Glutamatergic neuron (in vitro differentiated cells): ENCODE measurements around the gene GCH1. TPM values are rescaled to one million over a fixed set of nuclear protein-coding genes. Genes with fewer than 3 reads are reported as not detected.

Source experiments
- DNase-seq: peaks from one replicate; pipeline ENCODE4 v3.0.0; 2022
- H3K27ac Mint-ChIP-seq: one replicate; pipeline ENCODE4 v1.8.0; 2020; ENCODE audit warnings: mild to moderate bottlenecking, mixed read lengths, inconsistent platforms; ENCODE audit not compliant: unreplicated experiment
- H3K27me3 Mint-ChIP-seq: one replicate; pipeline ENCODE4 v1.8.0; 2020; ENCODE audit warnings: mild to moderate bottlenecking, moderate library complexity, mixed read lengths, inconsistent platforms; ENCODE audit not compliant: unreplicated experiment
- H3K36me3 Mint-ChIP-seq: one replicate; pipeline ENCODE4 v1.8.0; 2020; ENCODE audit warnings: mild to moderate bottlenecking, mixed read lengths, inconsistent platforms; ENCODE audit not compliant: unreplicated experiment
- H3K4me1 Mint-ChIP-seq: one replicate; pipeline ENCODE4 v1.8.0; 2020; ENCODE audit warnings: mild to moderate bottlenecking, low read depth, mixed read lengths, inconsistent platforms; ENCODE audit not compliant: unreplicated experiment
- H3K4me3 Mint-ChIP-seq: one replicate; pipeline ENCODE4 v1.8.0; 2020; ENCODE audit warnings: mild to moderate bottlenecking, mixed read lengths, inconsistent platforms; ENCODE audit not compliant: unreplicated experiment
- H3K9me3 Mint-ChIP-seq: one replicate; pipeline ENCODE4 v1.8.0; 2020; ENCODE audit warnings: mild to moderate bottlenecking, moderate library complexity, mixed read lengths, inconsistent platforms; ENCODE audit not compliant: unreplicated experiment
- CTCF ChIP-seq: fragments of 200-600 bp; sonication (generic); IDR thresholded peaks from one replicate; pipeline ENCODE4 v1.5.0; 2021; ENCODE audit not compliant: partially characterized antibody, unreplicated experiment
- total RNA-seq: library from RNA; stranded (reverse); fragmentation: NEBNext Ultra II Directional; extraction: Animal tissue kit (Norgen Biotek cat#: 25700); gene quantifications from one replicate; pipeline ENCODE4 v1.2.1, GENCODE V29; 2021; ENCODE audit not compliant: unreplicated experiment

Gene GCH1
- total RNA-seq, 1 donor from 2014 or later, result 2.4 TPM

- DNase-seq, result no peak
- no peak for TF ChIP-seq CTCF
- Mint-ChIP-seq H3K27ac (no peak overlapping the region), H3K9me3 (peaks cover 4% of the 10 kb centered on the region), H3K4me1 (no peaks in the 10 kb centered on the region), H3K36me3 (peaks cover 5% of the 10 kb centered on the region), H3K4me3 (no peak overlapping the region), H3K27me3 (no peaks in the 10 kb centered on the region)
Measured at GRCh38 chr14:54797986-54798385, 104.6 kb downstream of the GCH1 start.

GRCh38 chr14:54797556-54797955 is 105.1 kb downstream of the GCH1 start:
- H3K27me3 Mint-ChIP-seq, result no peaks in the 10 kb centered on the region
- H3K4me1 Mint-ChIP-seq, result no peaks in the 10 kb centered on the region
- peaks cover 5% of the 10 kb centered on the region for H3K36me3 Mint-ChIP-seq
- no peak for DNase-seq
- no peak for TF ChIP-seq CTCF
- H3K9me3 Mint-ChIP-seq, result peaks cover 4% of the 10 kb centered on the region
- no peak overlapping the region for H3K27ac Mint-ChIP-seq
- no peak overlapping the region for H3K4me3 Mint-ChIP-seq

GRCh38 chr14:54796961-54797360 is 105.7 kb downstream of the GCH1 start:
- H3K27ac Mint-ChIP-seq, result no peak overlapping the region

GRCh38 chr14:54794796-54795195 is 107.8 kb downstream of the GCH1 start:
- no peaks in the 10 kb centered on the region for H3K9me3 Mint-ChIP-seq
- DNase-seq, result no peak

More at GRCh38 chr14:54796961-54797360, 105.7 kb downstream of the GCH1 start:
- no peaks in the 10 kb centered on the region for H3K4me1 Mint-ChIP-seq
- H3K36me3 Mint-ChIP-seq, result peaks cover 5% of the 10 kb centered on the region
- DNase-seq, result no peak
- H3K27me3 Mint-ChIP-seq, result no peaks in the 10 kb centered on the region
- H3K4me3 Mint-ChIP-seq, result no peak overlapping the region
- peaks cover 4% of the 10 kb centered on the region for H3K9me3 Mint-ChIP-seq
- TF ChIP-seq CTCF, result no peak

GRCh38 chr14:54794159-54794558 is 108.5 kb downstream of the GCH1 start:
- H3K4me3 Mint-ChIP-seq, result no peak overlapping the region
- H3K27me3 Mint-ChIP-seq, result no peaks in the 10 kb centered on the region
- H3K9me3 Mint-ChIP-seq, result no peaks in the 10 kb centered on the region
- H3K4me1 Mint-ChIP-seq, result no peaks in the 10 kb centered on the region
- no peak for TF ChIP-seq CTCF
- H3K27ac Mint-ChIP-seq, result no peak overlapping the region
- H3K36me3 Mint-ChIP-seq, result peaks cover 5% of the 10 kb centered on the region
- no peak for DNase-seq

More at GRCh38 chr14:54794796-54795195, 107.8 kb downstream of the GCH1 start:
- no peak for TF ChIP-seq CTCF
- Mint-ChIP-seq H3K27me3 (no peaks in the 10 kb centered on the region), H3K4me3 (no peak overlapping the region), H3K4me1 (no peaks in the 10 kb centered on the region), H3K36me3 (peaks cover 5% of the 10 kb centered on the region), H3K27ac (no peak overlapping the region)
